WTC11 (cell line): Measurements from ENCODE around the gene ISCA2. TPM values are rescaled to one million over a fixed set of nuclear protein-coding genes. Genes with fewer than 3 reads are reported as not detected.

Source experiments
- ATAC-seq: fragments of 200-7000 bp; cut with Tn5 transposase; 2 replicates; pipeline ENCODE4 v1.10.0; 2021; ENCODE audit warnings: mild to moderate bottlenecking, moderate library complexity
- CTCF ChIA-PET: fragments of 300-600 bp; sonication (Branson Sonifier 250); formaldehyde crosslinking; loops from one replicate; lab custom pipeline; 2021; ENCODE audit warnings: antibody characterized with exemption; lab: Charles Lee
- POLR2A ChIA-PET: fragments of 350-600 bp; sonication (Branson Sonifier 250); formaldehyde crosslinking; loops from one replicate; lab custom pipeline; 2021; ENCODE audit warnings: antibody characterized with exemption; lab: Charles Lee
- DNase-seq: peaks from one replicate; pipeline ENCODE4 v3.0.0; 2021; ENCODE audit warnings: low spot score
- H3K27ac Mint-ChIP-seq: 2 replicates; pipeline ENCODE4 v1.8.0; 2021; ENCODE audit warnings: mixed read lengths
- H3K27me3 Mint-ChIP-seq: 2 replicates; pipeline ENCODE4 v1.8.0; 2021; ENCODE audit warnings: low read depth, mild to moderate bottlenecking, moderate library complexity, mixed read lengths
- H3K36me3 Mint-ChIP-seq: 2 replicates; pipeline ENCODE4 v1.8.0; 2021; ENCODE audit warnings: mixed read lengths
- H3K4me1 Mint-ChIP-seq: 2 replicates; pipeline ENCODE4 v1.8.0; 2022; ENCODE audit warnings: mixed read lengths
- H3K4me3 Mint-ChIP-seq: 2 replicates; pipeline ENCODE4 v1.8.0; 2021; ENCODE audit warnings: mild to moderate bottlenecking, moderate library complexity, mixed read lengths
- H3K9me3 Mint-ChIP-seq: 2 replicates; pipeline ENCODE4 v1.8.0; 2021; ENCODE audit warnings: mixed read lengths
- ESRRA ChIP-seq: sonication (generic); formaldehyde crosslinking; IDR thresholded peaks from 2 replicates; pipeline ENCODE4 v1.8.1; 2022; ENCODE audit warnings: mild to moderate bottlenecking, missing genetic modification reagents, borderline replicate concordance
- GRHL2 ChIP-seq: fragments of 250-450 bp; sonication (Bioruptor Pico); IDR thresholded peaks from 2 replicates; pipeline ENCODE4 v1.8.0; 2022; ENCODE audit warnings: mild to moderate bottlenecking, moderate library complexity; ENCODE audit not compliant: insufficient replicate concordance, severe bottlenecking
- KAT7 ChIP-seq: sonication (generic); formaldehyde crosslinking; IDR thresholded peaks from 2 replicates; pipeline ENCODE4 v1.8.1; 2023; ENCODE audit warnings: missing genetic modification reagents, mild to moderate bottlenecking, borderline replicate concordance
- OVOL2 ChIP-seq: fragments of 250-450 bp; sonication (Bioruptor Pico); IDR thresholded peaks from 2 replicates; pipeline ENCODE4 v1.9.0; 2021; ENCODE audit warnings: mild to moderate bottlenecking, borderline replicate concordance
- RELA ChIP-seq: sonication (generic); formaldehyde crosslinking; IDR thresholded peaks from 2 replicates; pipeline ENCODE4 v1.8.1; 2022; ENCODE audit warnings: missing genetic modification reagents, mild to moderate bottlenecking, borderline replicate concordance
- SP1 ChIP-seq: sonication (generic); formaldehyde crosslinking; conservative IDR thresholded peaks from 2 replicates; pipeline ENCODE4 v1.8.1; 2022; ENCODE audit warnings: missing genetic modification reagents
- TEAD1 ChIP-seq: sonication (generic); formaldehyde crosslinking; IDR thresholded peaks from 2 replicates; pipeline ENCODE4 v1.8.0; 2022; ENCODE audit warnings: mild to moderate bottlenecking, missing genetic modification reagents
- ZNF121 ChIP-seq: sonication (generic); formaldehyde crosslinking; IDR thresholded peaks from 2 replicates; pipeline ENCODE4 v1.8.0; 2023; ENCODE audit warnings: missing genetic modification reagents
- ZNF138 ChIP-seq: sonication (generic); formaldehyde crosslinking; conservative IDR thresholded peaks from 2 replicates; pipeline ENCODE4 v1.8.1; 2022; ENCODE audit warnings: mild to moderate bottlenecking, moderate library complexity, missing genetic modification reagents
- ZNF317 ChIP-seq: sonication (generic); formaldehyde crosslinking; IDR thresholded peaks from 2 replicates; pipeline ENCODE4 v1.8.1; 2023; ENCODE audit warnings: low read depth, mild to moderate bottlenecking, moderate library complexity, missing genetic modification reagents, borderline replicate concordance
- total RNA-seq: library from RNA; stranded (reverse); gene quantifications from 3 replicates; pipeline ENCODE4 v1.2.3, GENCODE V29; 2021
- TF ChIP-seq, protein P1 (sequence below): fragments of 200-600 bp; IDR thresholded peaks from 2 replicates; pipeline ENCODE4 v1.8.0; 2022; ENCODE audit warnings: antibody characterized with exemption
- TF ChIP-seq, protein P2 (sequence below): sonication (generic); formaldehyde crosslinking; IDR thresholded peaks from 2 replicates; pipeline ENCODE4 v1.8.0; 2022; ENCODE audit warnings: mild to moderate bottlenecking, missing genetic modification reagents
- TF ChIP-seq, protein P3 (sequence below): sonication (generic); formaldehyde crosslinking; IDR thresholded peaks from 2 replicates; pipeline ENCODE4 v1.8.1; 2023; ENCODE audit warnings: mild to moderate bottlenecking, missing genetic modification reagents, borderline replicate concordance
- TF ChIP-seq, protein P4 (sequence below): sonication (generic); formaldehyde crosslinking; IDR thresholded peaks from 2 replicates; pipeline ENCODE4 v1.8.0; 2023; ENCODE audit warnings: mild to moderate bottlenecking, missing genetic modification reagents
- TF ChIP-seq, protein P5 (sequence below): fragments of 250-450 bp; sonication (Bioruptor Pico); IDR thresholded peaks from 2 replicates; pipeline ENCODE4 v1.9.0; 2021; ENCODE audit warnings: moderate library complexity, mild to moderate bottlenecking, inconsistent platforms, borderline replicate concordance

ISCA2 gene
- total RNA-seq, 1 experiment from 2014 or later = 50.1 TPM

DNA sequence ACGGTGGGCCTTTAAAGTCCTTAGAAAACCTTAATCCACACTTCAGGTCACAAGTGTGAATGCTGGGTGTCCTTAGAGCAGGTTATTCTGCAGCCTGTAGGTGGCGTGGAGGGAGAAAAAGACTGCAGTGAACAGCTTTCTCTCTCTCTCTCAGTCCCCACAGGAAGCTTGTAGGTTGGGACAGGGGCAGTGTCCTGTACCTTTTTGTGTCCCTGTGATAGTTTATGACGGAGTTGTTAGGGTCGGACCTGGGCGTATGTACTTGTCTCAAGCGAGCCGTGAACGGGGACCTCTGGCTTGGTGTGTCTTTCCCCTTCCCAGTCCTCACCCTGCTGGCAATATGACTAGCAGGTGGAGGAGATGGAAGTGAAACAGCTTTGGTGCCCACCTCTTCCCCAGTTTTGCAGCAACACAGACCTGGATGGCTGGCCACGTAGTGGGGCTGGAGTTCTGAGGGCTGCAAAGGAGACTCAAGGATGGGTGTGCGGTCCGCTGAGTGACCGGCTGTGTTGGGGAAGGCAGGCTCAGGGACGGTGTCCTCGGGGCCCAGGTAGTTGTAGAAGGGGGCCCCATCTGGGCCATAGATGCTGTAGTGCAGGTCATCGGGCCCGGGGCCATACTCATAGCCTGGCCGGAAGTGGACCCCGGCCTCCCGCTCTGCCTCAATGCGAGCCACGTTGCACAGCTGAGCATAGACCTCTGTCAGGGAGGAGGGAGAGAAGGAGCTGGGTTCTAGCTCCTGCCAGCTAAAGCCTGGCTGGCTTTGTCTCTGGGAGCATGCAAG is 8.9 kb downstream of the ISCA2 start:
- Mint-ChIP-seq H3K27me3 (no peaks in the 10 kb centered on the region), H3K4me3 (no peak overlapping the region), H3K27ac (peak overlapping the region; percentile 71; the same call in 1 of the 2 replicates), H3K4me1 (peaks cover 34% of the 10 kb centered on the region), H3K9me3 (no peaks in the 10 kb centered on the region), H3K36me3 (0 out of 2 replicates have a peak, but pooled peaks cover 3% of the 10 kb centered on the region)
- POLR2A ChIA-PET = interaction anchor here (1.5 kb wide), 1 partner anchor 9 kb away, joined by 6 read pairs; the partner anchor contains the start of genes ISCA2 and NPC2
- DNase-seq (peak; percentile 58), ATAC-seq (peak; percentile 43)
- CTCF ChIA-PET = interaction anchor here (0.5 to 4.3 kb wide), 43 partner anchors 9 to 934 kb away, joined by 3 to 58 read pairs (median 4); partner anchors contain the start of genes ISCA2, LTBP2 and NPC2
- TF ChIP-seq, protein P1, sequence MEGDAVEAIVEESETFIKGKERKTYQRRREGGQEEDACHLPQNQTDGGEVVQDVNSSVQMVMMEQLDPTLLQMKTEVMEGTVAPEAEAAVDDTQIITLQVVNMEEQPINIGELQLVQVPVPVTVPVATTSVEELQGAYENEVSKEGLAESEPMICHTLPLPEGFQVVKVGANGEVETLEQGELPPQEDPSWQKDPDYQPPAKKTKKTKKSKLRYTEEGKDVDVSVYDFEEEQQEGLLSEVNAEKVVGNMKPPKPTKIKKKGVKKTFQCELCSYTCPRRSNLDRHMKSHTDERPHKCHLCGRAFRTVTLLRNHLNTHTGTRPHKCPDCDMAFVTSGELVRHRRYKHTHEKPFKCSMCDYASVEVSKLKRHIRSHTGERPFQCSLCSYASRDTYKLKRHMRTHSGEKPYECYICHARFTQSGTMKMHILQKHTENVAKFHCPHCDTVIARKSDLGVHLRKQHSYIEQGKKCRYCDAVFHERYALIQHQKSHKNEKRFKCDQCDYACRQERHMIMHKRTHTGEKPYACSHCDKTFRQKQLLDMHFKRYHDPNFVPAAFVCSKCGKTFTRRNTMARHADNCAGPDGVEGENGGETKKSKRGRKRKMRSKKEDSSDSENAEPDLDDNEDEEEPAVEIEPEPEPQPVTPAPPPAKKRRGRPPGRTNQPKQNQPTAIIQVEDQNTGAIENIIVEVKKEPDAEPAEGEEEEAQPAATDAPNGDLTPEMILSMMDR = peak; percentile 31; the same call in 1 of the 2 replicates
- no peak for TF ChIP-seq SP1

DNA sequence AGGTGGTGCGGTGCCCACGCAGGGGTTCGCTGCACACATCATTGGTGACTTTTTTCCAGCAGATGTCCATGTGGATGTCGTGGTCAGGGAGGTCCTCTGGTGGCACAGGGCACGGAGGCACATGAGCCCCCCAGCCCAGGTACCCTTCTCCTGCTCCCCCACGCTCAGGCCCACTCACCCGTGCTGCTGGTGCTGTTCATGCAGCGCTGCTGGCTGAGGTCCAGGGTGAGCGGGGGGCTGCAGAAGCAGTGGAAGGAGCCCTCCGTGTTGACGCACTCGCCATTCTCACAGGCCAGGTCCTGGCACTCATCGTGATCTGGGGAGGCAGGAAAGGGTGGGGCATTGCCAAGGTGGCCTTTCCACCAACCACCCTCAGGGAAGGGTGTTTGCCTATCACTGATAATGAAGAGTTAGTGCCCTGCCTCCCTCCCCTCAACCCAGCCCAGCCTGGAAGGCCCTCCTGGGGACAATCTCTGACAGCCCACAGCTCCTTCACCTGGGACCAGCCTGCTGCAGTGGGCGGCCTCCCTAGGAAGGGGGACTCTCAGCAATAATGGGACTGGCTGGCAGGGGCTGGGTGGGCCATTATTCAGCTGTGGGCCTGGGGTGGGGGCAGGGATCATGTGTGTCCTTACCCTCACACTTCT is 9.8 kb downstream of the ISCA2 start:
- H3K27me3 Mint-ChIP-seq = no peaks in the 10 kb centered on the region
- H3K9me3 Mint-ChIP-seq = no peaks in the 10 kb centered on the region
- H3K4me3 Mint-ChIP-seq = no peak overlapping the region
- H3K4me1 Mint-ChIP-seq = peaks cover 36% of the 10 kb centered on the region
- ATAC-seq (no peak), DNase-seq (no peak)
- CTCF ChIA-PET = interaction anchor here (1.2 to 3.8 kb wide), 7 partner anchors 8 to 299 kb away, joined by 3 to 27 read pairs (median 7); partner anchors contain the start of genes ISCA2 and NPC2
- TF ChIP-seq TEAD1 (CRISPR knock-in tag) = no peak
- no peak overlapping the region for H3K27ac Mint-ChIP-seq
- POLR2A ChIA-PET = no interaction called here
- no peaks in the 10 kb centered on the region for H3K36me3 Mint-ChIP-seq

DNA sequence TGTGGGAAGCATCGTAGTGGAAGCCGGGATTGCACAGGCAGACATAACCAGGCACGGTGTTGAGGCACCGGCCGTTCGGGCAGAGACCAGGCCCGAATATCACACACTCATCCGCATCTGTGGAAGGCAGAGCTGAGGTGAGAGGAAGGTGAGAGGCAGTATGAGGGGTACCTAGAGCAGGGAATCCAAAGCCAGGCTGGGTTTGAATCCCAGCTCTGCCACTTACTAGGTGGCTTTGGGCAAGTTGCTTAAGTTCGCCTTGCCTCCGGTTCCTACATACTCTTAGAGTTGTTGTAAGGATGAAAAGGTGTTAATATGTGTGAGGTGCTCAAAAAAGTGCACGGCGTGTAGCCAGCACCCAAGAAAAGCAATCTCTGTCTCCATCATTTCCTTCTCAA is 10.4 kb downstream of the ISCA2 start:
- TF ChIP-seq, protein P2, sequence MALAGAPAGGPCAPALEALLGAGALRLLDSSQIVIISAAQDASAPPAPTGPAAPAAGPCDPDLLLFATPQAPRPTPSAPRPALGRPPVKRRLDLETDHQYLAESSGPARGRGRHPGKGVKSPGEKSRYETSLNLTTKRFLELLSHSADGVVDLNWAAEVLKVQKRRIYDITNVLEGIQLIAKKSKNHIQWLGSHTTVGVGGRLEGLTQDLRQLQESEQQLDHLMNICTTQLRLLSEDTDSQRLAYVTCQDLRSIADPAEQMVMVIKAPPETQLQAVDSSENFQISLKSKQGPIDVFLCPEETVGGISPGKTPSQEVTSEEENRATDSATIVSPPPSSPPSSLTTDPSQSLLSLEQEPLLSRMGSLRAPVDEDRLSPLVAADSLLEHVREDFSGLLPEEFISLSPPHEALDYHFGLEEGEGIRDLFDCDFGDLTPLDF = no peak
- no peak for TF ChIP-seq ESRRA (CRISPR knock-in tag)
- TF ChIP-seq GRHL2 (CRISPR knock-in tag) = no peak
- no peak for TF ChIP-seq RELA (CRISPR knock-in tag)
- TF ChIP-seq ZNF121 = no peak
- TF ChIP-seq OVOL2 (CRISPR knock-in tag) = no peak
- TF ChIP-seq, protein P3, sequence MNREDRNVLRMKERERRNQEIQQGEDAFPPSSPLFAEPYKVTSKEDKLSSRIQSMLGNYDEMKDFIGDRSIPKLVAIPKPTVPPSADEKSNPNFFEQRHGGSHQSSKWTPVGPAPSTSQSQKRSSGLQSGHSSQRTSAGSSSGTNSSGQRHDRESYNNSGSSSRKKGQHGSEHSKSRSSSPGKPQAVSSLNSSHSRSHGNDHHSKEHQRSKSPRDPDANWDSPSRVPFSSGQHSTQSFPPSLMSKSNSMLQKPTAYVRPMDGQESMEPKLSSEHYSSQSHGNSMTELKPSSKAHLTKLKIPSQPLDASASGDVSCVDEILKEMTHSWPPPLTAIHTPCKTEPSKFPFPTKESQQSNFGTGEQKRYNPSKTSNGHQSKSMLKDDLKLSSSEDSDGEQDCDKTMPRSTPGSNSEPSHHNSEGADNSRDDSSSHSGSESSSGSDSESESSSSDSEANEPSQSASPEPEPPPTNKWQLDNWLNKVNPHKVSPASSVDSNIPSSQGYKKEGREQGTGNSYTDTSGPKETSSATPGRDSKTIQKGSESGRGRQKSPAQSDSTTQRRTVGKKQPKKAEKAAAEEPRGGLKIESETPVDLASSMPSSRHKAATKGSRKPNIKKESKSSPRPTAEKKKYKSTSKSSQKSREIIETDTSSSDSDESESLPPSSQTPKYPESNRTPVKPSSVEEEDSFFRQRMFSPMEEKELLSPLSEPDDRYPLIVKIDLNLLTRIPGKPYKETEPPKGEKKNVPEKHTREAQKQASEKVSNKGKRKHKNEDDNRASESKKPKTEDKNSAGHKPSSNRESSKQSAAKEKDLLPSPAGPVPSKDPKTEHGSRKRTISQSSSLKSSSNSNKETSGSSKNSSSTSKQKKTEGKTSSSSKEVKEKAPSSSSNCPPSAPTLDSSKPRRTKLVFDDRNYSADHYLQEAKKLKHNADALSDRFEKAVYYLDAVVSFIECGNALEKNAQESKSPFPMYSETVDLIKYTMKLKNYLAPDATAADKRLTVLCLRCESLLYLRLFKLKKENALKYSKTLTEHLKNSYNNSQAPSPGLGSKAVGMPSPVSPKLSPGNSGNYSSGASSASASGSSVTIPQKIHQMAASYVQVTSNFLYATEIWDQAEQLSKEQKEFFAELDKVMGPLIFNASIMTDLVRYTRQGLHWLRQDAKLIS (CRISPR knock-in tag) = no peak
- no peak for TF ChIP-seq ZNF138 (CRISPR knock-in tag)
- no peak for TF ChIP-seq ZNF317 (CRISPR knock-in tag)
- no peak for TF ChIP-seq KAT7 (CRISPR knock-in tag)
- TF ChIP-seq, protein P4, sequence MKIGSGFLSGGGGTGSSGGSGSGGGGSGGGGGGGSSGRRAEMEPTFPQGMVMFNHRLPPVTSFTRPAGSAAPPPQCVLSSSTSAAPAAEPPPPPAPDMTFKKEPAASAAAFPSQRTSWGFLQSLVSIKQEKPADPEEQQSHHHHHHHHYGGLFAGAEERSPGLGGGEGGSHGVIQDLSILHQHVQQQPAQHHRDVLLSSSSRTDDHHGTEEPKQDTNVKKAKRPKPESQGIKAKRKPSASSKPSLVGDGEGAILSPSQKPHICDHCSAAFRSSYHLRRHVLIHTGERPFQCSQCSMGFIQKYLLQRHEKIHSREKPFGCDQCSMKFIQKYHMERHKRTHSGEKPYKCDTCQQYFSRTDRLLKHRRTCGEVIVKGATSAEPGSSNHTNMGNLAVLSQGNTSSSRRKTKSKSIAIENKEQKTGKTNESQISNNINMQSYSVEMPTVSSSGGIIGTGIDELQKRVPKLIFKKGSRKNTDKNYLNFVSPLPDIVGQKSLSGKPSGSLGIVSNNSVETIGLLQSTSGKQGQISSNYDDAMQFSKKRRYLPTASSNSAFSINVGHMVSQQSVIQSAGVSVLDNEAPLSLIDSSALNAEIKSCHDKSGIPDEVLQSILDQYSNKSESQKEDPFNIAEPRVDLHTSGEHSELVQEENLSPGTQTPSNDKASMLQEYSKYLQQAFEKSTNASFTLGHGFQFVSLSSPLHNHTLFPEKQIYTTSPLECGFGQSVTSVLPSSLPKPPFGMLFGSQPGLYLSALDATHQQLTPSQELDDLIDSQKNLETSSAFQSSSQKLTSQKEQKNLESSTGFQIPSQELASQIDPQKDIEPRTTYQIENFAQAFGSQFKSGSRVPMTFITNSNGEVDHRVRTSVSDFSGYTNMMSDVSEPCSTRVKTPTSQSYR (CRISPR knock-in tag) = no peak
- TF ChIP-seq, protein P5, sequence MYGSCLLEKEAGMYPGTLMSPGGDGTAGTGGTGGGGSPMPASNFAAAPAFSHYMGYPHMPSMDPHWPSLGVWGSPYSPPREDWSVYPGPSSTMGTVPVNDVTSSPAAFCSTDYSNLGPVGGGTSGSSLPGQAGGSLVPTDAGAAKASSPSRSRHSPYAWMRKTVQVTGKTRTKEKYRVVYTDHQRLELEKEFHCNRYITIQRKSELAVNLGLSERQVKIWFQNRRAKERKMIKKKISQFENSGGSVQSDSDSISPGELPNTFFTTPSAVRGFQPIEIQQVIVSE (CRISPR knock-in tag) = no peak
- H3K27ac Mint-ChIP-seq = peak overlapping the region; percentile 19; the same call in 1 of the 2 replicates
- CTCF ChIA-PET = interaction anchor here (3.3 kb wide), 1 partner anchor 23 kb away, joined by 25 read pairs; no protein-coding TSS in a partner anchor
- H3K4me1 Mint-ChIP-seq = peaks cover 41% of the 10 kb centered on the region
- POLR2A ChIA-PET = interaction anchor here (0.7 kb wide), 1 partner anchor 12 kb away, joined by 3 read pairs; no protein-coding TSS in a partner anchor
- H3K9me3 Mint-ChIP-seq = no peaks in the 10 kb centered on the region
- no peak for ATAC-seq
- H3K36me3 Mint-ChIP-seq = no peaks in the 10 kb centered on the region
- DNase-seq = no peak
- H3K27me3 Mint-ChIP-seq = no peaks in the 10 kb centered on the region
- H3K4me3 Mint-ChIP-seq = no peak overlapping the region
